Measurements from ENCODE around the gene SLC6A9. TPM values are rescaled to one million over a fixed set of nuclear protein-coding genes. Genes with fewer than 3 reads are reported as not detected.

SLC6A9 gene
- total RNA-seq, 1 experiment from 2014 or later, result 12.8 TPM

DNA sequence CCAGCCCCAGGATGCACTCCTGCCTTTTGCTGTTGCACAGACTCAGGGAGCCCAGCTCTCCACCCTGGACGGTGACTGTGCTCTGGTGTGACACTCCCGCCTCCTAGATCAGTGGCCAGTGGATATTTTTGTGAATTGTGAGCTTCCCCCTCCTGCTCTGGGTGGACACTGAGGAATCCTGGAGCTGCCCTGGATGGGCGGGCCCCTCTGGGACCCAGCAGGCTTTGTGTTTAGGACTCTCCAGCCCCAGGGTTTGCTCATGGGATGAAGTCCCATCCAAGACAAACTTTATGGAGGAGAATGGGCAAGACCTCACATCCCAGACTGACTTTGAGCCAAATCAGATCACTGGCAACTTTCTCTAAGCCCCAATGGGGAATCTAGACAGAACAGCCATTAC, 16.1 kb downstream of the SLC6A9 start:
- ChIA-PET RAD21 (ENCODE audit: low non-redundant PET in 1 of 2, low total read pairs in 2 of 2, uncharacterized antibody in 2 of 2, unreplicated experiment in 2 of 2) (no interaction called here), POLR2A (no interaction called here), CTCF (interaction anchor here (1.3 to 1.9 kb wide), 2 partner anchors 9 to 21 kb away, joined by 3 to 5 read pairs; no protein-coding TSS in a partner anchor)
- H3K27me3 ChIP-seq (ENCODE audit: insufficient read depth, low read length), result no peaks in the 10 kb centered on the region
- H3K36me3 ChIP-seq (ENCODE audit: control insufficient read depth in 1 of 2, insufficient read depth in 2 of 2, low read length in 2 of 2), result no peaks in the 10 kb centered on the region
- no peak for TF ChIP-seq TCF7L2 (IDR thresholded peaks at IDR 0.05; ENCODE audit: borderline replicate concordance, extremely low read depth, insufficient read depth, insufficient read length)
- no peak for TF ChIP-seq ZFX (IDR thresholded peaks at IDR 0.05)
- no peak for TF ChIP-seq FOSL1 (IDR thresholded peaks at IDR 0.05; ENCODE audit: low read depth)
- no peak for TF ChIP-seq CBX3 (IDR thresholded peaks at IDR 0.05; ENCODE audit: low read depth)
- TF ChIP-seq, protein P1, sequence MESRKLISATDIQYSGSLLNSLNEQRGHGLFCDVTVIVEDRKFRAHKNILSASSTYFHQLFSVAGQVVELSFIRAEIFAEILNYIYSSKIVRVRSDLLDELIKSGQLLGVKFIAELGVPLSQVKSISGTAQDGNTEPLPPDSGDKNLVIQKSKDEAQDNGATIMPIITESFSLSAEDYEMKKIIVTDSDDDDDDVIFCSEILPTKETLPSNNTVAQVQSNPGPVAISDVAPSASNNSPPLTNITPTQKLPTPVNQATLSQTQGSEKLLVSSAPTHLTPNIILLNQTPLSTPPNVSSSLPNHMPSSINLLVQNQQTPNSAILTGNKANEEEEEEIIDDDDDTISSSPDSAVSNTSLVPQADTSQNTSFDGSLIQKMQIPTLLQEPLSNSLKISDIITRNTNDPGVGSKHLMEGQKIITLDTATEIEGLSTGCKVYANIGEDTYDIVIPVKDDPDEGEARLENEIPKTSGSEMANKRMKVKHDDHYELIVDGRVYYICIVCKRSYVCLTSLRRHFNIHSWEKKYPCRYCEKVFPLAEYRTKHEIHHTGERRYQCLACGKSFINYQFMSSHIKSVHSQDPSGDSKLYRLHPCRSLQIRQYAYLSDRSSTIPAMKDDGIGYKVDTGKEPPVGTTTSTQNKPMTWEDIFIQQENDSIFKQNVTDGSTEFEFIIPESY (IDR thresholded peaks at IDR 0.05; ENCODE audit: extremely low read depth, insufficient replicate concordance, low read length), result no peak
- no peak for TF ChIP-seq ELF1 (IDR thresholded peaks at IDR 0.05; ENCODE audit: borderline replicate concordance, low read depth)
- TF ChIP-seq JUND (IDR thresholded peaks at IDR 0.05), result no peak
- TF ChIP-seq, protein P2, sequence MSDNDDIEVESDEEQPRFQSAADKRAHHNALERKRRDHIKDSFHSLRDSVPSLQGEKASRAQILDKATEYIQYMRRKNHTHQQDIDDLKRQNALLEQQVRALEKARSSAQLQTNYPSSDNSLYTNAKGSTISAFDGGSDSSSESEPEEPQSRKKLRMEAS (IDR thresholded peaks at IDR 0.05), result no peak
- TF ChIP-seq POLR2A (IDR thresholded peaks at IDR 0.05; ENCODE audit: borderline replicate concordance, extremely low read depth, insufficient read depth, insufficient read length), result no peak
- no peak for TF ChIP-seq RAD21 (IDR thresholded peaks at IDR 0.05; ENCODE audit: low read depth)
- ATAC-seq (no peak), DNase-seq (ENCODE audit: low read depth, low spot score) (no peak)
- H4K20me1 ChIP-seq (ENCODE audit: insufficient read depth), result no peaks in the 10 kb centered on the region
- peaks cover 7 to 8% of the 10 kb centered on the region in 2 experiments; a peak in 3 of 4 replicates for H3K4me1 ChIP-seq (ENCODE audit: control insufficient read depth in 1 of 2, insufficient read depth in 2 of 2, low read length in 2 of 2)
- no peaks in the 10 kb centered on the region for H3K79me2 ChIP-seq (ENCODE audit: insufficient read depth, low read length)
- no peak overlapping the region for H3K4me3 ChIP-seq (replicated peaks in 1 of 2; ENCODE audit: low read depth in 1 of 2, low read length in 2 of 2)
- no peak overlapping the region for H2AFZ ChIP-seq (ENCODE audit: low read depth, low read length, poor library complexity, severe bottlenecking)
- no peaks in the 10 kb centered on the region for H3K9me3 ChIP-seq (ENCODE audit: control insufficient read depth in 1 of 2, insufficient read depth in 1 of 2, low read depth in 1 of 2, low read length in 2 of 2)
- H3K9me2 ChIP-seq (ENCODE audit: insufficient read depth), result no peaks in the 10 kb centered on the region
- no TSS peak for BruUV-seq (replicated peaks)
- no peak overlapping the region for H3K27ac ChIP-seq (ENCODE audit: low read depth, low read length)
- H3K9ac ChIP-seq (ENCODE audit: low read length), result no peak overlapping the region
- no peak overlapping the region for H3K4me2 ChIP-seq (ENCODE audit: low read length)
- intact Hi-C loops (cut with micrococcal nuclease), result no loop called here

Measured in HCT116 (cell line).